ENCODE measurements around the gene ROR1.

Gene ROR1

GRCh38 chr1:63903947-63904610 lies 130.3 kb downstream of the ROR1 start:
- Histone ChIP-seq H3K36me3 (replicated peaks) (no peaks in the 10 kb centered on the region), H3K4me3 (no peak overlapping the region), H3K27me3 (ENCODE audit: low read depth) (no peaks in the 10 kb centered on the region), H3K4me1 (no peaks in the 10 kb centered on the region), H3K9me3 (no peaks in the 10 kb centered on the region)
- no peak for DNase-seq (ENCODE audit: low spot score in 2 of 2)
- in situ Hi-C loops (cut with MboI; ENCODE audit: low sequenced_read_pairs), result no loop called here

- no peaks in the 10 kb centered on the region for H3K4me1 ChIP-seq
- no peaks in the 10 kb centered on the region for H3K9me3 ChIP-seq
- DNase-seq (ENCODE audit: low spot score in 2 of 2), result no peak
- no peaks in the 10 kb centered on the region for H3K36me3 ChIP-seq (replicated peaks)
- H3K4me3 ChIP-seq, result no peak overlapping the region
- in situ Hi-C loops (cut with MboI; ENCODE audit: low sequenced_read_pairs), result no loop called here
- no peaks in the 10 kb centered on the region for H3K27me3 ChIP-seq (ENCODE audit: low read depth)
Measured at GRCh38 chr1:63904826-63905225, 131.0 kb downstream of the ROR1 start.

- DNase-seq (ENCODE audit: low spot score in 2 of 2), result no peak
- H3K4me1 ChIP-seq, result no peaks in the 10 kb centered on the region
- no peaks in the 10 kb centered on the region for H3K27me3 ChIP-seq (ENCODE audit: low read depth)
- no peaks in the 10 kb centered on the region for H3K36me3 ChIP-seq (replicated peaks)
- in situ Hi-C loops (cut with MboI; ENCODE audit: low sequenced_read_pairs), result no loop called here
- no peak overlapping the region for H3K4me3 ChIP-seq
- no peaks in the 10 kb centered on the region for H3K9me3 ChIP-seq
Measured at GRCh38 chr1:63906047-63906704, 132.4 kb downstream of the ROR1 start.

GRCh38 chr1:63907051-63907450 lies 133.2 kb downstream of the ROR1 start:
- no peak overlapping the region for H3K4me3 ChIP-seq
- in situ Hi-C loops (cut with MboI; ENCODE audit: low sequenced_read_pairs), result no loop called here
- no peaks in the 10 kb centered on the region for H3K4me1 ChIP-seq
- H3K36me3 ChIP-seq (replicated peaks), result no peaks in the 10 kb centered on the region
- no peaks in the 10 kb centered on the region for H3K9me3 ChIP-seq
- DNase-seq (ENCODE audit: low spot score in 2 of 2), result no peak
- H3K27me3 ChIP-seq (ENCODE audit: low read depth), result no peaks in the 10 kb centered on the region

GRCh38 chr1:63908016-63908415 lies 134.2 kb downstream of the ROR1 start:
- no peaks in the 10 kb centered on the region for H3K4me1 ChIP-seq
- H3K4me3 ChIP-seq, result no peak overlapping the region
- H3K27me3 ChIP-seq (ENCODE audit: low read depth), result peaks cover 3% of the 10 kb centered on the region; the same call in 1 of the 2 replicates
- H3K36me3 ChIP-seq (replicated peaks), result no peaks in the 10 kb centered on the region
- no peak for DNase-seq (ENCODE audit: low spot score in 2 of 2)
- in situ Hi-C loops (cut with MboI; ENCODE audit: low sequenced_read_pairs), result no loop called here
- no peaks in the 10 kb centered on the region for H3K9me3 ChIP-seq

GRCh38 chr1:63909526-63909925 lies 135.7 kb downstream of the ROR1 start:
- Histone ChIP-seq H3K27me3 (ENCODE audit: low read depth) (peaks cover 13% of the 10 kb centered on the region), H3K9me3 (no peaks in the 10 kb centered on the region), H3K4me1 (no peaks in the 10 kb centered on the region), H3K4me3 (no peak overlapping the region), H3K36me3 (replicated peaks) (no peaks in the 10 kb centered on the region)
- DNase-seq (ENCODE audit: low spot score in 2 of 2), result no peak
- in situ Hi-C loops (cut with MboI; ENCODE audit: low sequenced_read_pairs), result no loop called here

GRCh38 chr1:63911049-63911448 lies 137.2 kb downstream of the ROR1 start:
- no peaks in the 10 kb centered on the region for H3K4me1 ChIP-seq
- DNase-seq (ENCODE audit: low spot score in 2 of 2), result no peak
- in situ Hi-C loops (cut with MboI; ENCODE audit: low sequenced_read_pairs), result no loop called here
- H3K9me3 ChIP-seq, result no peaks in the 10 kb centered on the region
- peaks cover 13% of the 10 kb centered on the region for H3K27me3 ChIP-seq (ENCODE audit: low read depth)
- no peak overlapping the region for H3K4me3 ChIP-seq
- no peaks in the 10 kb centered on the region for H3K36me3 ChIP-seq (replicated peaks)

- no peak for DNase-seq (ENCODE audit: low spot score in 2 of 2)
- peaks cover 13% of the 10 kb centered on the region for H3K27me3 ChIP-seq (ENCODE audit: low read depth)
- in situ Hi-C loops (cut with MboI; ENCODE audit: low sequenced_read_pairs), result no loop called here
- no peak overlapping the region for H3K4me3 ChIP-seq
- H3K36me3 ChIP-seq (replicated peaks), result no peaks in the 10 kb centered on the region
- H3K9me3 ChIP-seq, result no peaks in the 10 kb centered on the region
- H3K4me1 ChIP-seq, result no peaks in the 10 kb centered on the region
Measured at GRCh38 chr1:63912643-63913042, 138.8 kb downstream of the ROR1 start.

GRCh38 chr1:63913533-63913932 lies 139.7 kb downstream of the ROR1 start:
- in situ Hi-C loops (cut with MboI; ENCODE audit: low sequenced_read_pairs), result no loop called here
- no peaks in the 10 kb centered on the region for H3K9me3 ChIP-seq
- no peak overlapping the region for H3K4me3 ChIP-seq
- H3K27me3 ChIP-seq (ENCODE audit: low read depth), result peaks cover 13% of the 10 kb centered on the region
- no peak for DNase-seq (ENCODE audit: low spot score in 2 of 2)
- no peaks in the 10 kb centered on the region for H3K36me3 ChIP-seq (replicated peaks)
- no peaks in the 10 kb centered on the region for H3K4me1 ChIP-seq

- H3K27me3 ChIP-seq (ENCODE audit: low read depth), result peaks cover 13% of the 10 kb centered on the region
- DNase-seq (ENCODE audit: low spot score in 2 of 2), result no peak
- H3K36me3 ChIP-seq (replicated peaks), result no peaks in the 10 kb centered on the region
- no peaks in the 10 kb centered on the region for H3K4me1 ChIP-seq
- in situ Hi-C loops (cut with MboI; ENCODE audit: low sequenced_read_pairs), result no loop called here
- no peaks in the 10 kb centered on the region for H3K9me3 ChIP-seq
- no peak overlapping the region for H3K4me3 ChIP-seq
Measured at GRCh38 chr1:63914241-63914640, 140.4 kb downstream of the ROR1 start.

- Histone ChIP-seq H3K4me1 (no peaks in the 10 kb centered on the region), H3K4me3 (no peak overlapping the region), H3K9me3 (no peaks in the 10 kb centered on the region), H3K36me3 (replicated peaks) (no peaks in the 10 kb centered on the region), H3K27me3 (ENCODE audit: low read depth) (peaks cover 13% of the 10 kb centered on the region)
- no peak for DNase-seq (ENCODE audit: low spot score in 2 of 2)
- in situ Hi-C loops (cut with MboI; ENCODE audit: low sequenced_read_pairs), result no loop called here
Measured at GRCh38 chr1:63914706-63915105, 140.9 kb downstream of the ROR1 start.

GRCh38 chr1:63915121-63915520 lies 141.3 kb downstream of the ROR1 start:
- in situ Hi-C loops (cut with MboI; ENCODE audit: low sequenced_read_pairs), result no loop called here
- DNase-seq (ENCODE audit: low spot score in 2 of 2), result no peak
- H3K36me3 ChIP-seq (replicated peaks), result no peaks in the 10 kb centered on the region
- H3K9me3 ChIP-seq, result no peaks in the 10 kb centered on the region
- H3K4me1 ChIP-seq, result no peaks in the 10 kb centered on the region
- peaks cover 13% of the 10 kb centered on the region for H3K27me3 ChIP-seq (ENCODE audit: low read depth)
- no peak overlapping the region for H3K4me3 ChIP-seq

- no peaks in the 10 kb centered on the region for H3K9me3 ChIP-seq
- H3K4me1 ChIP-seq, result no peaks in the 10 kb centered on the region
- in situ Hi-C loops (cut with MboI; ENCODE audit: low sequenced_read_pairs), result no loop called here
- no peaks in the 10 kb centered on the region for H3K36me3 ChIP-seq (replicated peaks)
- no peak overlapping the region for H3K4me3 ChIP-seq
- DNase-seq (ENCODE audit: low spot score in 2 of 2), result no peak
- H3K27me3 ChIP-seq (ENCODE audit: low read depth), result peaks cover 13% of the 10 kb centered on the region
Measured at GRCh38 chr1:63916485-63917360, 142.9 kb downstream of the ROR1 start.

All from HAP-1 (cell line).